Adrenal gland (tissue), 12 donors: ENCODE data around the gene SNTB2. TPM values are rescaled to one million over a fixed set of nuclear protein-coding genes. Genes with fewer than 3 reads are reported as not detected.
"Not testable (repeated sequence)": the region's sequence is repeated elsewhere in the genome, so short reads cannot be mapped to it uniquely, and the experiment has no call there.

Source experiments
- DNase-seq, 7 donors: peaks; one replicate each; pipeline ENCODE4 v3.0.0-alpha.2; 2019 to 2020
- H3K27ac ChIP-seq, 5 donors: fragments of 200-600 bp; sonication (generic) in 4 of 5; 1 replicate in 3 of 5; 2 replicates in 2 of 5; pipeline versions ENCODE4 v1.5.1 to v1.8.0; 2016 to 2020; ENCODE audit warnings: mild to moderate bottlenecking in 1 of 5
- H3K27me3 ChIP-seq: fragments of 200-600 bp; 2 replicates; pipeline ENCODE4 v1.8.0; 2021
- H3K36me3 ChIP-seq, 2 donors: fragments of 200-600 bp; replicated peaks in 1 of 2; 1 replicate in 1 of 2; 2 replicates in 1 of 2; pipeline versions ENCODE4 v1.5.1 to v1.8.0; 2018 to 2022
- H3K4me1 ChIP-seq, 2 donors: fragments of 200-600 bp; replicated peaks in 1 of 2; 1 replicate in 1 of 2; 2 replicates in 1 of 2; pipeline versions ENCODE4 v1.5.1 to v1.8.0; 2018 to 2021
- H3K4me3 ChIP-seq, 4 donors: fragments of 200-600 bp; sonication (generic) in 3 of 4; one replicate each; pipeline ENCODE4 v1.5.1; 2016 to 2018
- H3K9me3 ChIP-seq, 3 donors: fragments of 200-600 bp; sonication (generic) in 1 of 3; replicated peaks in 1 of 3; 1 replicate in 2 of 3; 2 replicates in 1 of 3; pipeline versions ENCODE4 v1.5.1 to v1.8.0; 2016 to 2021
- POLR2A ChIP-seq, 2 donors: fragments of 450-650 bp; IDR thresholded peaks; one replicate each; pipeline ENCODE4 v1.6.1; 2017; ENCODE audit warnings: antibody characterized with exemption in 2 of 2, mild to moderate bottlenecking in 2 of 2, moderate library complexity in 1 of 2
- WGBS, 4 donors: extraction: QIAGEN DNeasy Blood & Tissue Kit in 2 of 4; methylation state at CpG; one replicate each; pipeline versions ENCODE4 v1.1.5 to v1.1.7; 2013 to 2017; 5-methylcytosine and 5-hydroxymethylcytosine counted together
- intact Hi-C, 2 donors: fragments of 100-400 bp; cut with DNase I; formaldehyde crosslinking; loops; one replicate each; pipeline versions ENCODE4 v1.14.1 to v1.15.0; 2022 to 2023
- polyA plus RNA-seq, 3 donors: library from polyadenylated mRNA; stranded (reverse); fragments of 200-250 nt in 2 of 3; fragments of 350-450 nt in 1 of 3; fragmentation: Illumina TruSeq in 1 of 3; extraction: RNeasy Lipid Tissue Mini Kit (QIAGEN cat#74804) in 1 of 3; gene quantifications; one replicate each; pipeline ENCODE4 v1.2.3, GENCODE V29; 2013 to 2014
- total RNA-seq, 9 donors: library from RNA; depleted of rRNA in 4 of 9; stranded (reverse); fragments of >200 nt in 4 of 9; fragments of 120-200 nt in 1 of 9; fragmentation: NEBNext Ultra II Directional in 1 of 9; extraction: Animal tissue kit (Norgen Biotek cat#: 25700) in 1 of 9; gene quantifications; one replicate each; pipeline versions ENCODE4 v1.1.0 to v1.2.4, GENCODE V29; 2013 to 2023
- TF ChIP-seq, protein P1 (sequence below), 6 experiments: fragments of 450-650 bp in 4 of 6; fragments of 200-600 bp in 2 of 6; sonication (generic) in 1 of 6; IDR thresholded peaks; 1 replicate in 5 of 6; 2 replicates in 1 of 6; pipeline versions ENCODE4 v1.5.1 to v1.8.0; 2016 to 2021; ENCODE audit warnings: antibody characterized with exemption in 6 of 6, mild to moderate bottlenecking in 2 of 6, moderate library complexity in 1 of 6
- donor health status: healthy with polysubstance abuse.
- donor health status: Bipolar disorder and iron deficiency.
- donor health status: DM: yes; HTN: yes; CAD: no.
- donor health status: DM: no; HTN: no; CAD: no.
- donor health status: DM: no; HTN: no; CAD: no.
- donor health status: DM: yes; HTN: yes; CAD: no.

Gene SNTB2
- total and polyA plus RNA-seq, 12 donors = 3.6 to 52.7 (median 32.9) TPM

DNA sequence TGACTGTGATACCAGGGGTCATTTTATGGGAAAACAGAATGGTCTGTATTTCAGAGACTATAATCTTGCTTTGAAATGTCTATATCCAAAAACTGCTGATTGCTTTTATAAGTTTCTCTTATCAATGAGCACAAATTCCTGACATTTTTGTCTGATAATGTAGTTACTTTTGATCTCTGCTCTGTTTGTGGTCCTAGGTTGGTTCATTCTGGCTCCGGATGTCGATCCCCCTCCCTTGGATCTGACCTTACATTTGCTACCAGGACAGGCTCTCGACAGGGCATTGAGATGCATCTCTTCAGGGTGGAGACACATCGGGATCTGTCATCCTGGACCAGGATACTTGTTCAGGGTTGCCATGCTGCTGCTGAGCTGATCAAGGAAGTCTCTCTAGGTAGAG lies 96.9 kb downstream of the SNTB2 start:
- DNase-seq = no peak
- Histone ChIP-seq H3K27me3 (no peaks in the 10 kb centered on the region), H3K27ac (no peak overlapping the region), H3K9me3 (no peaks in the 10 kb centered on the region), H3K36me3 (no peaks in the 10 kb centered on the region), H3K4me3 (no peak overlapping the region), H3K4me1 (peaks cover 0 to 10% of the 10 kb centered on the region in 2 donors)
- TF ChIP-seq, protein P1, sequence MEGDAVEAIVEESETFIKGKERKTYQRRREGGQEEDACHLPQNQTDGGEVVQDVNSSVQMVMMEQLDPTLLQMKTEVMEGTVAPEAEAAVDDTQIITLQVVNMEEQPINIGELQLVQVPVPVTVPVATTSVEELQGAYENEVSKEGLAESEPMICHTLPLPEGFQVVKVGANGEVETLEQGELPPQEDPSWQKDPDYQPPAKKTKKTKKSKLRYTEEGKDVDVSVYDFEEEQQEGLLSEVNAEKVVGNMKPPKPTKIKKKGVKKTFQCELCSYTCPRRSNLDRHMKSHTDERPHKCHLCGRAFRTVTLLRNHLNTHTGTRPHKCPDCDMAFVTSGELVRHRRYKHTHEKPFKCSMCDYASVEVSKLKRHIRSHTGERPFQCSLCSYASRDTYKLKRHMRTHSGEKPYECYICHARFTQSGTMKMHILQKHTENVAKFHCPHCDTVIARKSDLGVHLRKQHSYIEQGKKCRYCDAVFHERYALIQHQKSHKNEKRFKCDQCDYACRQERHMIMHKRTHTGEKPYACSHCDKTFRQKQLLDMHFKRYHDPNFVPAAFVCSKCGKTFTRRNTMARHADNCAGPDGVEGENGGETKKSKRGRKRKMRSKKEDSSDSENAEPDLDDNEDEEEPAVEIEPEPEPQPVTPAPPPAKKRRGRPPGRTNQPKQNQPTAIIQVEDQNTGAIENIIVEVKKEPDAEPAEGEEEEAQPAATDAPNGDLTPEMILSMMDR (IDR thresholded peaks at IDR 0.05) = no peak
- TF ChIP-seq POLR2A (IDR thresholded peaks at IDR 0.05) = no peak
- WGBS, 4 donors = 56 to 71% (median 67%) methylated on average over 4 of the region's 4 CpGs
- intact Hi-C loops = no loop called here

DNA sequence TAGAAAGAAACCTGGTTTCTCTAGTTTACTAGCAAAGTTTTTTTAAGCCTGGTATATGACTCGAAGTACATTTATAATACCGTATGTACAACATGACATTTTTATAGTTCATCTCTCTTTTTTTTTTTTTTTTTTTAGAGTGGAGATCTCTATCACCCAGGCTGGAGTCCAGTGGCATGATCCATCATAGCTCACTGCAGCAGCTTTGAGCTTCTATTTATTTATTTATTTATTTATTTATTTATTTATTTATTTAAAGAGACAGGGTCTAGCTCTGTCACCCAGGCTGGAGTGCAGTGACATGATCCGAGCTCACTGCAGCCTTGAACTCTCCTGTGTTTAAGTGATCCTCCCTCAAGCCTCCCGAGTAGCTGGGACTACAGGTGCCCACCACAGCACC lies 98.3 kb downstream of the SNTB2 start:
- no peak for DNase-seq
- no peaks in the 10 kb centered on the region for H3K27me3 ChIP-seq
- H3K9me3 ChIP-seq = no peaks in the 10 kb centered on the region
- no peak overlapping the region for H3K4me3 ChIP-seq
- intact Hi-C loops = loop anchor here in 1 of 2 donors (5.0 kb wide), 1 partner anchor 133 kb away; no protein-coding TSS in a partner anchor
- peaks cover 0 to 10% of the 10 kb centered on the region in 2 donors for H3K4me1 ChIP-seq
- WGBS, 4 donors = 67 to 80% (median 75%) methylated on average over 4 of the region's 4 CpGs
- no peak for TF ChIP-seq POLR2A (IDR thresholded peaks at IDR 0.05)
- TF ChIP-seq, protein P1 (IDR thresholded peaks at IDR 0.05) = no peak
- no peak overlapping the region for H3K27ac ChIP-seq
- H3K36me3 ChIP-seq = no peaks in the 10 kb centered on the region

DNA sequence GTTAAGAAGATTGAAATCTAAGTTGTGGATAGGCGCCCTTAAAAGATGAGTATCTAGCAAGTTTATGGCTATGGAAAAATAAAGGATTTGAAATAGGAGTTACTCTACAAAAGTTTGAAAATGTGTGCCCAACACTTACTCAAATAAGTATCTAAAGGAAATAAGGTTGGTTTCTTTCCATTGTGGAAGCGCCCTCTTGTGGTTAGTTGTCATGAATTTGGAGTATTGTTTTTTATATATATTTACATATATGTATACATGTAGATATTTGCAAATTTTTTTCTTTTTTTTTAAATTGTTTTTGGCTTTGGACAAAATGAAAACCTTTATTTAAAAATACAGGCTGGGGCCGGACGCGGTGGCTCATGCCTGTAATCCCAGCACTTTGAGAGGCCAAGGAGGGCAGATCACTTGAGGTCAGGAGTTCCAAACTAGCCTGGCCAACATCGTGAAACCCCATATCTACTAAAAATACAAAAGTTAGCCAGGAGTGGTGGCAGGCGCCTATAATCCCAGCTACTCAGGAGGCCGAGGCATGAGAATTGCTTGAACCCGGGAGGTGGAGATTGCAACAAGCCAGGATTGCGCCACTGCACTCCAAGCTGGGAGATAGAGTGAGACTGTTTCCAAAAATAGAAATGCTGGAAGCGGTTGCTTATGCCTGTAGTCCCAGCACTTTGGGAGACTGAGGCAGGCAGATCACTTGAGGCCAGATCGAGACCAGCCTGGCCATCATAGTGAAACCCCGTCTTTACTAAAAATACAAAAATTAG lies 100.2 kb downstream of the SNTB2 start:
- 42 to 48% (median 45%) methylated on average over 13 of the region's 13 CpGs for WGBS, 4 donors
- Histone ChIP-seq H3K9me3 (no peaks in the 10 kb centered on the region), H3K27me3 (no peaks in the 10 kb centered on the region), H3K4me3 (no peak overlapping the region), H3K36me3 (no peaks in the 10 kb centered on the region), H3K4me1 (peaks cover 0 to 10% of the 10 kb centered on the region in 2 donors), H3K27ac (peak overlapping the region in 1 of 5 donors; percentile 55)
- peak; percentile 39 to 79 (median 58) for DNase-seq
- intact Hi-C loops = loop anchor here in 1 of 2 donors (5.0 kb wide), 1 partner anchor 135 kb away; no protein-coding TSS in a partner anchor
- TF ChIP-seq, protein P1 (IDR thresholded peaks at IDR 0.05) = peak; percentile 48 to 75 (median 71)
- TF ChIP-seq POLR2A (IDR thresholded peaks at IDR 0.05) = no peak

DNA sequence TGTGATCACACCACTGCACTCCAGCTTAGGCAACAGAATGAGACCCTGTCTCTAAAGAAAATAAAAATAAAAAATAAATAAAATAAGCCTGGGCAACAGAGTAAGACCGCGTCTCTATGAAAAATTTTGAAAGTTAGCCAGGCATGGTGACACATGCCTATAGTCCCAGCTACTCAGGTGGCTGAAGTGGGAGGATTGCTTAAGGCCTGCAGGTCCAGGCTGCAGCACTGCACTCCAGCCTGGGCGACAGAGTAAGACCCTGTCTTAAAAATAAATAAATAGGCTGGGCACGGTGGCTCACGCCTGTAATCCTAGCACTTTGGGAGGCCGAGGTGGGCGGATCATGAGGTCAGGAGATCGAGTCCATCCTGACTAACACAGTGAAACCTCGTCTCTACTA lies 104.7 kb downstream of the SNTB2 start:
- H3K27ac ChIP-seq, H3K9me3 ChIP-seq, DNase-seq, H3K36me3 ChIP-seq, H3K4me1 ChIP-seq, H3K27me3 ChIP-seq, H3K4me3 ChIP-seq: not testable (repeated sequence)
- intact Hi-C loops = loop anchor here in 1 of 2 donors (10.0 kb wide), 1 partner anchor 137 kb away; no protein-coding TSS in a partner anchor
- WGBS, 4 donors = 90 to 95% (median 93%) methylated on average over 9 of the region's 9 CpGs
